ENCODE data around the gene COL18A1. TPM values are rescaled to one million over a fixed set of nuclear protein-coding genes. Genes with fewer than 3 reads are reported as not detected.

Gene COL18A1
- total RNA-seq, 1 donor from 2014 or later: 515 TPM

- TF ChIP-seq CTCF (IDR thresholded peaks at IDR 0.05): no peak
- H3K4me1 Mint-ChIP-seq (ENCODE audit: unreplicated experiment): no peaks in the 10 kb centered on the region
- H3K4me3 Mint-ChIP-seq (ENCODE audit: unreplicated experiment): no peak overlapping the region
- no peaks in the 10 kb centered on the region for H3K27me3 Mint-ChIP-seq (ENCODE audit: unreplicated experiment)
- no peaks in the 10 kb centered on the region for H3K9me3 Mint-ChIP-seq (ENCODE audit: unreplicated experiment)
- DNase-seq (ENCODE audit: extremely low spot score, unreplicated experiment): no peak
- H3K36me3 Mint-ChIP-seq (ENCODE audit: unreplicated experiment): peaks cover 6% of the 10 kb centered on the region
- no peak overlapping the region for H3K27ac Mint-ChIP-seq (ENCODE audit: unreplicated experiment)
Observed at GRCh38 chr21:45509566-45510465, 104.9 kb downstream of the COL18A1 start.

- Mint-ChIP-seq H3K36me3 (ENCODE audit: unreplicated experiment) (peaks cover 6% of the 10 kb centered on the region), H3K4me3 (ENCODE audit: unreplicated experiment) (no peak overlapping the region), H3K4me1 (ENCODE audit: unreplicated experiment) (no peaks in the 10 kb centered on the region), H3K9me3 (ENCODE audit: unreplicated experiment) (no peaks in the 10 kb centered on the region), H3K27me3 (ENCODE audit: unreplicated experiment) (no peaks in the 10 kb centered on the region), H3K27ac (ENCODE audit: unreplicated experiment) (no peak overlapping the region)
- TF ChIP-seq CTCF (IDR thresholded peaks at IDR 0.05): no peak
- DNase-seq (ENCODE audit: extremely low spot score, unreplicated experiment): no peak
Observed at GRCh38 chr21:45510466-45510955, 105.5 kb downstream of the COL18A1 start.

GRCh38 chr21:45511007-45511406, 106.0 kb downstream of the COL18A1 start:
- no peak overlapping the region for H3K27ac Mint-ChIP-seq (ENCODE audit: unreplicated experiment)
- no peaks in the 10 kb centered on the region for H3K27me3 Mint-ChIP-seq (ENCODE audit: unreplicated experiment)

GRCh38 chr21:45511661-45512431, 106.9 kb downstream of the COL18A1 start:
- Mint-ChIP-seq H3K27me3 (ENCODE audit: unreplicated experiment) (no peaks in the 10 kb centered on the region), H3K36me3 (ENCODE audit: unreplicated experiment) (peaks cover 6% of the 10 kb centered on the region), H3K27ac (ENCODE audit: unreplicated experiment) (no peak overlapping the region), H3K4me1 (ENCODE audit: unreplicated experiment) (no peaks in the 10 kb centered on the region), H3K4me3 (ENCODE audit: unreplicated experiment) (no peak overlapping the region), H3K9me3 (ENCODE audit: unreplicated experiment) (no peaks in the 10 kb centered on the region)
- DNase-seq (ENCODE audit: extremely low spot score, unreplicated experiment): no peak
- TF ChIP-seq CTCF (IDR thresholded peaks at IDR 0.05): no peak

More at GRCh38 chr21:45511007-45511406, 106.0 kb downstream of the COL18A1 start:
- TF ChIP-seq CTCF (IDR thresholded peaks at IDR 0.05): no peak
- no peak for DNase-seq (ENCODE audit: extremely low spot score, unreplicated experiment)
- no peaks in the 10 kb centered on the region for H3K9me3 Mint-ChIP-seq (ENCODE audit: unreplicated experiment)
- H3K4me1 Mint-ChIP-seq (ENCODE audit: unreplicated experiment): no peaks in the 10 kb centered on the region
- H3K36me3 Mint-ChIP-seq (ENCODE audit: unreplicated experiment): peaks cover 6% of the 10 kb centered on the region
- H3K4me3 Mint-ChIP-seq (ENCODE audit: unreplicated experiment): no peak overlapping the region

GRCh38 chr21:45512626-45513002, 107.6 kb downstream of the COL18A1 start:
- DNase-seq (ENCODE audit: extremely low spot score, unreplicated experiment): no peak
- Mint-ChIP-seq H3K36me3 (ENCODE audit: unreplicated experiment) (peaks cover 6% of the 10 kb centered on the region), H3K9me3 (ENCODE audit: unreplicated experiment) (no peaks in the 10 kb centered on the region), H3K27ac (ENCODE audit: unreplicated experiment) (no peak overlapping the region), H3K4me3 (ENCODE audit: unreplicated experiment) (no peak overlapping the region), H3K4me1 (ENCODE audit: unreplicated experiment) (no peaks in the 10 kb centered on the region), H3K27me3 (ENCODE audit: unreplicated experiment) (no peaks in the 10 kb centered on the region)
- TF ChIP-seq CTCF (IDR thresholded peaks at IDR 0.05): no peak

Measured in osteocyte (in vitro differentiated cells).